K562 (cell line): ENCODE measurements around the gene FTL. TPM values are rescaled to one million over a fixed set of nuclear protein-coding genes. Genes with fewer than 3 reads are reported as not detected.

Experiments
- ARNT ChIP-seq, 2 experiments: fragments of 450-650 bp; IDR thresholded peaks; 2 replicates each; pipeline ENCODE4 v1.6.1; 2016; ENCODE audit warnings: mild to moderate bottlenecking in 1 of 2
- CEBPB ChIP-seq: fragments of 450-650 bp; IDR thresholded peaks from 2 replicates; pipeline ENCODE4 v1.6.1; 2016; ENCODE audit warnings: missing genetic modification characterization, missing compliant biosample characterization
- CEBPG ChIP-seq, 3 experiments: fragments of 200-800 bp in 1 of 3; sonication (Bioruptor generic) in 1 of 3; sonication (generic) in 1 of 3; formaldehyde crosslinking in 1 of 3; IDR thresholded peaks in 2 of 3; conservative IDR thresholded peaks in 1 of 3; 2 replicates each; pipeline versions ENCODE4 v1.6.1 to v1.8.0; 2016 to 2022; ENCODE audit warnings: missing compliant biosample characterization in 2 of 3, missing genetic modification characterization in 2 of 3, mild to moderate bottlenecking in 1 of 3, missing genetic modification reagents in 1 of 3
- ETV5 ChIP-seq: sonication (generic); formaldehyde crosslinking; IDR thresholded peaks from 2 replicates; pipeline ENCODE4 v1.4.0; 2020; ENCODE audit warnings: low read depth, mild to moderate bottlenecking, missing genetic modification reagents
- FOXK1 ChIP-seq: sonication (generic); formaldehyde crosslinking; IDR thresholded peaks from 2 replicates; pipeline ENCODE4 v1.8.0; 2022; ENCODE audit warnings: missing genetic modification reagents, mild to moderate bottlenecking, borderline replicate concordance
- FUS ChIP-seq: fragments of 200-400 bp; formaldehyde crosslinking; optimal IDR thresholded peaks from 2 replicates; pipeline ENCODE3; 2017; ENCODE audit warnings: low read depth, low read length
- HEY1 ChIP-seq: fragments of 250-450 bp; sonication (Bioruptor Pico); IDR thresholded peaks from 2 replicates; pipeline ENCODE4 v1.5.0; 2020; ENCODE audit warnings: mild to moderate bottlenecking, moderate library complexity, borderline replicate concordance
- HNRNPUL1 ChIP-seq: fragments of 200-400 bp; formaldehyde crosslinking; IDR thresholded peaks from 2 replicates; pipeline ENCODE4 v1.6.1; 2017; ENCODE audit warnings: low read length
- HSF4 ChIP-seq: fragments of 250-450 bp; sonication (Bioruptor Pico); IDR thresholded peaks from 2 replicates; pipeline ENCODE4 v2.1.2; 2022; ENCODE audit warnings: mild to moderate bottlenecking, moderate library complexity, borderline replicate concordance
- IFI16 ChIP-seq: fragments of 250-450 bp; sonication (Bioruptor Pico); IDR thresholded peaks from 2 replicates; pipeline ENCODE4 v2.1.2; 2022; ENCODE audit warnings: mild to moderate bottlenecking, inconsistent platforms
- KLF16 ChIP-seq: IDR thresholded peaks from 2 replicates; pipeline ENCODE4 v1.6.1; 2016; ENCODE audit warnings: antibody characterized with exemption
- MYNN ChIP-seq, 2 experiments: sonication (generic); formaldehyde crosslinking in 1 of 2; IDR thresholded peaks; 2 replicates each; pipeline versions ENCODE4 v1.5.0 to v1.6.1; 2016 to 2020; ENCODE audit warnings: antibody characterized with exemption in 1 of 2, missing genetic modification reagents in 1 of 2
- NCOA1 ChIP-seq: fragments of 450-650 bp; IDR thresholded peaks from 2 replicates; pipeline ENCODE4 v1.6.1; 2016; ENCODE audit warnings: low read depth
- POLR2AphosphoS2 ChIP-seq: IDR thresholded peaks from 2 replicates; pipeline ENCODE4 v1.6.1; 2012; ENCODE audit warnings: low read length, improper control_type of control experiment
- SIN3B ChIP-seq: fragments of 450-650 bp; IDR thresholded peaks from 2 replicates; pipeline ENCODE4 v1.6.1; 2017; ENCODE audit warnings: low read depth, mild to moderate bottlenecking, moderate library complexity
- SMARCA4 ChIP-seq: fragments of 450-650 bp; IDR thresholded peaks from 2 replicates; pipeline ENCODE4 v1.6.1; 2016
- SOX6 ChIP-seq: fragments of 450-650 bp; IDR thresholded peaks from 2 replicates; pipeline ENCODE4 v1.6.1; 2014; ENCODE audit warnings: mild to moderate bottlenecking
- SPI1 ChIP-seq: IDR thresholded peaks from 2 replicates; pipeline ENCODE4 v1.6.1; 2011; ENCODE audit warnings: low read depth, low read length, control low read depth, borderline replicate concordance
- TAF15 ChIP-seq: fragments of 200-400 bp; formaldehyde crosslinking; IDR thresholded peaks from 2 replicates; pipeline ENCODE4 v1.6.1; 2017; ENCODE audit warnings: mild to moderate bottlenecking, low read depth, low read length, moderate library complexity
- XRCC3 ChIP-seq: fragments of 450-650 bp; IDR thresholded peaks from 2 replicates; pipeline ENCODE4 v1.6.1; 2017; ENCODE audit warnings: mild to moderate bottlenecking, moderate library complexity
- XRCC5 ChIP-seq: fragments of 200-400 bp; formaldehyde crosslinking; IDR thresholded peaks from 2 replicates; pipeline ENCODE4 v1.6.1; 2017; ENCODE audit warnings: low read depth, mild to moderate bottlenecking, low read length
- ZBTB8A ChIP-seq: fragments of 450-650 bp; IDR thresholded peaks from 2 replicates; pipeline ENCODE4 v1.6.1; 2018; ENCODE audit warnings: mild to moderate bottlenecking, moderate library complexity; ENCODE audit not compliant: partially characterized antibody
- ZC3H8 ChIP-seq: fragments of 450-650 bp; IDR thresholded peaks from 2 replicates; pipeline ENCODE4 v1.6.1; 2017
- ZNF124 ChIP-seq: sonication (generic); formaldehyde crosslinking; IDR thresholded peaks from 2 replicates; pipeline ENCODE4 v1.8.1; 2022; ENCODE audit warnings: missing genetic modification reagents
- polyA plus RNA-seq, 8 experiments: library from polyadenylated mRNA; depleted of rRNA in 4 of 8; stranded (reverse) in 5 of 8; unstranded in 3 of 8; fragments of >200 nt; fragmentation: Nextera tagmentation in 2 of 8; fragmentation: Illumina TruSeq in 1 of 8; extraction: Ambion mirVana in 2 of 8; extraction: Trizol in 1 of 8; gene quantifications; 2 replicates each; pipeline versions ENCODE4 v1.2.1 to v1.2.3, GENCODE V29; 2011 to 2014; ENCODE audit warnings: inconsistent platforms in 1 of 8, missing spikeins in 1 of 8
- total RNA-seq, 7 experiments: library from RNA; depleted of rRNA in 6 of 7; stranded (reverse); fragments of >200 nt in 6 of 7; fragmentation: Illumina TruSeq in 2 of 7; extraction: Trizol in 2 of 7; gene quantifications; 2 replicates each; pipeline versions ENCODE4 v1.2.1 to v1.2.3, GENCODE V29; 2011 to 2021; ENCODE audit warnings: low replicate concordance in 1 of 7
- TF ChIP-seq, protein P1 (sequence below): sonication (generic); formaldehyde crosslinking; IDR thresholded peaks from 2 replicates; pipeline ENCODE4 v1.8.0; 2022; ENCODE audit warnings: mild to moderate bottlenecking, missing genetic modification reagents
- TF ChIP-seq, protein P2 (sequence below): fragments of 450-650 bp; IDR thresholded peaks from 2 replicates; pipeline ENCODE4 v1.6.1; 2016
- TF ChIP-seq, protein P3 (sequence below): fragments of 250-450 bp; sonication (Bioruptor Pico); IDR thresholded peaks from 2 replicates; pipeline ENCODE4 v1.4.0; 2020; ENCODE audit warnings: mild to moderate bottlenecking

FTL gene
- total and polyA plus RNA-seq, 9 of the 15 experiments (the other 6 are each of a cell fraction or from before 2014, with no cell fraction given), result 1,231 to 27,415 (median 3,965) TPM

DNA sequence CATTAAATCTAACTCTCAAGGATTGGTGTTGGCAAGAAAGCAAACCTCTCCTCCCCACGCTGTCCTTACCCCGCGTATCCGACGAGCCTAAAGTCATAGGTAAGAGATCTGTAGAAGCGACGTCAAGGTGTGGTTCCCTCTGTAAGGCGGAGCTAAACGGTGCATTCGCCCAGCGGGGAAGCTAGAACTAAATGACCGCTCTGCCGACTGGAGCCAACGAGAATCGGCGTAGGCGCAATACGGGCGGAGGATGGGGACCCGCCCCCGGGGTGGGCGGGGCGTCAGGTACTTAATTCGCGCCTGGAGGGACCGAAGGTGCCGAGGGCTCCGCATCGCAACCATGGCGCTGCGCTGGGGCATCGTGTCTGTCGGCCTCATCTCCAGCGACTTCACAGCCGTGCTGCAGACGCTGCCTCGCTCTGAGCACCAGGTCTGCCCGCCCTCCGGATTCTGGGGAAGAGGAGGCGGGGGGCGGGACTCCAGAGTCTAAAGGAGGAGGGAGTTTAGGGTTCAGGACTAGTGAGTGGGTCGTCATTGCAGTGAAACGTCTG lies 31.7 kb upstream of the FTL start, which contains the start of gene DHDH (continued):
- TF ChIP-seq ETV5 (CRISPR knock-in tag) (no peak), HSF4 (CRISPR knock-in tag) (no peak), FUS (no peak), SIN3B (no peak), XRCC5 (no peak), SPI1 (no peak), IFI16 (CRISPR knock-in tag) (no peak), MYNN (IDR thresholded peaks at IDR 0.05) (no peak), MYNN (CRISPR knock-in tag; IDR thresholded peaks at IDR 0.05) (no peak), XRCC3 (no peak), POLR2AphosphoS2 (no peak), HNRNPUL1 (no peak), SOX6 (no peak), FOXK1 (CRISPR knock-in tag) (no peak), KLF16 (no peak), NCOA1 (no peak), TAF15 (no peak), HEY1 (CRISPR knock-in tag) (no peak), CEBPG (CRISPR knock-in tag; IDR thresholded peaks at IDR 0.05) (no peak), CEBPG (tag; conservative IDR thresholded peaks at IDR 0.05 in 1 of 2, IDR thresholded peaks at IDR 0.05 in 1 of 2) (no peak), ARNT (IDR thresholded peaks at IDR 0.05) (no peak), ZC3H8 (no peak), ZBTB8A (no peak), ZNF124 (CRISPR knock-in tag) (no peak), CEBPB (tag) (no peak), SMARCA4 (no peak)
- TF ChIP-seq, protein P1, sequence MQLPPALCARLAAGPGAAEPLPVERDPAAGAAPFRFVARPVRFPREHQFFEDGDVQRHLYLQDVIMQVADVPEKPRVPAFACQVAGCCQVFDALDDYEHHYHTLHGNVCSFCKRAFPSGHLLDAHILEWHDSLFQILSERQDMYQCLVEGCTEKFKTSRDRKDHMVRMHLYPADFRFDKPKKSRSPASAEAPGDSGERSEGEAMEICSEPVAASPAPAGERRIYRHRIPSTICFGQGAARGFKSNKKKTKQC (CRISPR knock-in tag), result no peak
- TF ChIP-seq, protein P2, sequence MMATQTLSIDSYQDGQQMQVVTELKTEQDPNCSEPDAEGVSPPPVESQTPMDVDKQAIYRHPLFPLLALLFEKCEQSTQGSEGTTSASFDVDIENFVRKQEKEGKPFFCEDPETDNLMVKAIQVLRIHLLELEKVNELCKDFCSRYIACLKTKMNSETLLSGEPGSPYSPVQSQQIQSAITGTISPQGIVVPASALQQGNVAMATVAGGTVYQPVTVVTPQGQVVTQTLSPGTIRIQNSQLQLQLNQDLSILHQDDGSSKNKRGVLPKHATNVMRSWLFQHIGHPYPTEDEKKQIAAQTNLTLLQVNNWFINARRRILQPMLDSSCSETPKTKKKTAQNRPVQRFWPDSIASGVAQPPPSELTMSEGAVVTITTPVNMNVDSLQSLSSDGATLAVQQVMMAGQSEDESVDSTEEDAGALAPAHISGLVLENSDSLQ, result peak; percentile 80
- TF ChIP-seq, protein P3, sequence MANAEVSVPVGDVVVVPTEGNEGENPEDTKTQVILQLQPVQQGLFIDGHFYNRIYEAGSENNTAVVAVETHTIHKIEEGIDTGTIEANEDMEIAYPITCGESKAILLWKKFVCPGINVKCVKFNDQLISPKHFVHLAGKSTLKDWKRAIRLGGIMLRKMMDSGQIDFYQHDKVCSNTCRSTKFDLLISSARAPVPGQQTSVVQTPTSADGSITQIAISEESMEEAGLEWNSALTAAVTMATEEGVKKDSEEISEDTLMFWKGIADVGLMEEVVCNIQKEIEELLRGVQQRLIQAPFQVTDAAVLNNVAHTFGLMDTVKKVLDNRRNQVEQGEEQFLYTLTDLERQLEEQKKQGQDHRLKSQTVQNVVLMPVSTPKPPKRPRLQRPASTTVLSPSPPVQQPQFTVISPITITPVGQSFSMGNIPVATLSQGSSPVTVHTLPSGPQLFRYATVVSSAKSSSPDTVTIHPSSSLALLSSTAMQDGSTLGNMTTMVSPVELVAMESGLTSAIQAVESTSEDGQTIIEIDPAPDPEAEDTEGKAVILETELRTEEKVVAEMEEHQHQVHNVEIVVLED, result no peak
